HepG2 (cell line): ENCODE results near the gene NUAK2. TPM values are rescaled to one million over a fixed set of nuclear protein-coding genes. Genes with fewer than 3 reads are reported as not detected.
A peak's percentile ranks its signal among the peaks of the same experiment; 100 is the strongest.

Experiments used
- BORCS8-MEF2B ChIP-seq: sonication (generic); formaldehyde crosslinking; IDR thresholded peaks from 2 replicates; pipeline ENCODE4 v1.8.0; 2022; ENCODE audit warnings: mild to moderate bottlenecking, missing genetic modification reagents
- EEA1 ChIP-seq: sonication (generic); formaldehyde crosslinking; IDR thresholded peaks from 2 replicates; pipeline ENCODE4 v1.5.1; 2020; ENCODE audit warnings: mild to moderate bottlenecking, missing genetic modification reagents, borderline replicate concordance
- ELF3 ChIP-seq: IDR thresholded peaks from 2 replicates; pipeline ENCODE4 v1.6.1; 2016; ENCODE audit warnings: missing genetic modification reagents, missing compliant biosample characterization
- FOSL2 ChIP-seq: sonication (generic); formaldehyde crosslinking; IDR thresholded peaks from 2 replicates; pipeline ENCODE4 v1.4.0; 2020; ENCODE audit warnings: missing genetic modification reagents
- HCFC1 ChIP-seq: fragments of 150-350 bp; IDR thresholded peaks from 2 replicates; pipeline ENCODE4 v1.6.1; 2014; ENCODE audit warnings: low read depth, low read length
- KDM6A ChIP-seq: IDR thresholded peaks from 2 replicates; pipeline ENCODE4 v1.6.1; 2016; ENCODE audit warnings: low read depth
- PAX8 ChIP-seq: sonication (generic); formaldehyde crosslinking; IDR thresholded peaks from 2 replicates; pipeline ENCODE4 v1.8.0; 2022; ENCODE audit warnings: mild to moderate bottlenecking, missing genetic modification reagents, borderline replicate concordance
- POLR2AphosphoS5 ChIP-seq: IDR thresholded peaks from 2 replicates; pipeline ENCODE4 v1.6.1; 2012; ENCODE audit warnings: low read depth, low read length
- RFXANK ChIP-seq: IDR thresholded peaks from 2 replicates; pipeline ENCODE4 v1.6.1; 2016
- RXRB ChIP-seq: IDR thresholded peaks from 2 replicates; pipeline ENCODE4 v1.6.1; 2016; ENCODE audit warnings: borderline replicate concordance, missing genetic modification reagents, missing compliant biosample characterization
- SMAD3 ChIP-seq: sonication (generic); formaldehyde crosslinking; IDR thresholded peaks from 2 replicates; pipeline ENCODE4 v1.4.0; 2020; ENCODE audit warnings: missing genetic modification reagents
- SRSF9 ChIP-seq: fragments of 200-400 bp; formaldehyde crosslinking; IDR thresholded peaks from 2 replicates; pipeline ENCODE4 v1.6.1; 2018; ENCODE audit warnings: borderline replicate concordance, mild to moderate bottlenecking, low read depth, low read length; ENCODE audit not compliant: insufficient read depth, poor library complexity, severe bottlenecking
- ZNF256 ChIP-seq: sonication (generic); formaldehyde crosslinking; conservative IDR thresholded peaks from 2 replicates; pipeline ENCODE4 v1.4.0; 2020; ENCODE audit warnings: missing genetic modification reagents
- ZNF44 ChIP-seq: sonication (generic); formaldehyde crosslinking; IDR thresholded peaks from 2 replicates; pipeline ENCODE4 v1.5.1; 2020; ENCODE audit warnings: mild to moderate bottlenecking, missing genetic modification reagents
- ZNF720 ChIP-seq: sonication (generic); formaldehyde crosslinking; IDR thresholded peaks from 2 replicates; pipeline ENCODE4 v1.4.0; 2020; ENCODE audit warnings: missing genetic modification reagents
- polyA plus RNA-seq, 8 experiments: library from polyadenylated mRNA; depleted of rRNA in 3 of 8; stranded (reverse) in 7 of 8; unstranded in 1 of 8; fragments of >200 nt; fragmentation: Illumina TruSeq in 4 of 8; extraction: Trizol in 4 of 8; gene quantifications; 2 replicates each; pipeline versions ENCODE4 v1.2.1 to v1.2.3, GENCODE V29; 2011 to 2016; ENCODE audit warnings: low read depth in 4 of 8, missing spikeins in 1 of 8, mixed read lengths in 1 of 8; ENCODE audit not compliant: insufficient read depth in 1 of 8
- total RNA-seq, 5 experiments: library from RNA; depleted of rRNA; stranded (reverse); fragments of >200 nt; fragmentation: Illumina TruSeq; extraction: Trizol; gene quantifications; 2 replicates each; pipeline ENCODE4 v1.2.3, GENCODE V29; 2016; ENCODE audit warnings: low read depth in 1 of 5
- TF ChIP-seq, protein P1 (sequence below): sonication (generic); formaldehyde crosslinking; IDR thresholded peaks from 2 replicates; pipeline ENCODE4 v1.5.0; 2020; ENCODE audit warnings: missing genetic modification reagents, mild to moderate bottlenecking, borderline replicate concordance
- TF ChIP-seq, protein P2 (sequence below): sonication (generic); formaldehyde crosslinking; IDR thresholded peaks from 2 replicates; pipeline ENCODE4 v1.4.0; 2020; ENCODE audit warnings: missing genetic modification reagents, low read depth, mild to moderate bottlenecking, borderline replicate concordance
- TF ChIP-seq, protein P3 (sequence below): sonication (generic); formaldehyde crosslinking; IDR thresholded peaks from 2 replicates; pipeline ENCODE4 v1.5.0; 2020; ENCODE audit warnings: missing genetic modification reagents
- TF ChIP-seq, protein P4 (sequence below): sonication (generic); formaldehyde crosslinking; IDR thresholded peaks from 2 replicates; pipeline ENCODE4 v1.8.1; 2023; ENCODE audit warnings: mild to moderate bottlenecking, inconsistent platforms, moderate library complexity, missing genetic modification reagents, borderline replicate concordance
- TF ChIP-seq, protein P5 (sequence below): sonication (generic); formaldehyde crosslinking; IDR thresholded peaks from 2 replicates; pipeline ENCODE4 v1.8.0; 2022; ENCODE audit warnings: missing genetic modification reagents, low read depth, mild to moderate bottlenecking, borderline replicate concordance
- TF ChIP-seq, protein P6 (sequence below): sonication (generic); formaldehyde crosslinking; IDR thresholded peaks from 2 replicates; pipeline ENCODE4 v1.4.0; 2020; ENCODE audit warnings: low read depth, missing genetic modification reagents

NUAK2 gene
- total and polyA plus RNA-seq, 2 of the 13 experiments (the other 11 are each of a cell fraction or from before 2014, with no cell fraction given) = 0.75 to 1.1 TPM

DNA sequence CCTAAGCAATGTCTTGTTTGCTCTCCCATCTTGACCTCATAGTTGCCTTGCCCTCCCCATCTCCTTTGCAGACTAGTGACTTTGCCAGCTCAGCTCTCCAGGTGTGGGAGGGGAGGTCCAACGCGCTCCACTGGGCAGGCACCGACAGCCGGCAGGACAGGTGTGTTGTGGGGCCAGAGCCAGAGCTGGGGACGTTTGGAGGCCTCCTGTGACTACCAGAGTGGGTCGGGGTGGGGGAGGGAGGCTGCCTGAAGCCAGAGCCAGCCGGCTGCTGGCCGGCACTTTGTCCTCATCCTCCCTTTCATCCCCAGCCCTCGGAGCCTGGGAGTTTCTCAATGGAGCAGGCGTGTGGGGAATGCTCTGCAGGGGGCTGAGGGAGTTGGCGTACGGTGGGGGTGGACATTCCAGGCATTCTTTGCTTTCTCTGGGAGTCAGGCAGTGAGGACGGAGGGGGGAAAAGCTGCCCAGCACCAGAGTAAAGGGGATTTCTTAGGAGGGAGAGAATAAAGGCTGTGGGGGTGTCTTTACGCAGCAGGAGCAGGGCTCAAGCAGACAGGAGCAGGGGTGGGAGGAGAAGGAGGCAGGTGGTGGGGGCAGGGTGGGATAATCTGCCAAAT lies 20.2 kb downstream of the NUAK2 start (continued):
- TF ChIP-seq, protein P1, sequence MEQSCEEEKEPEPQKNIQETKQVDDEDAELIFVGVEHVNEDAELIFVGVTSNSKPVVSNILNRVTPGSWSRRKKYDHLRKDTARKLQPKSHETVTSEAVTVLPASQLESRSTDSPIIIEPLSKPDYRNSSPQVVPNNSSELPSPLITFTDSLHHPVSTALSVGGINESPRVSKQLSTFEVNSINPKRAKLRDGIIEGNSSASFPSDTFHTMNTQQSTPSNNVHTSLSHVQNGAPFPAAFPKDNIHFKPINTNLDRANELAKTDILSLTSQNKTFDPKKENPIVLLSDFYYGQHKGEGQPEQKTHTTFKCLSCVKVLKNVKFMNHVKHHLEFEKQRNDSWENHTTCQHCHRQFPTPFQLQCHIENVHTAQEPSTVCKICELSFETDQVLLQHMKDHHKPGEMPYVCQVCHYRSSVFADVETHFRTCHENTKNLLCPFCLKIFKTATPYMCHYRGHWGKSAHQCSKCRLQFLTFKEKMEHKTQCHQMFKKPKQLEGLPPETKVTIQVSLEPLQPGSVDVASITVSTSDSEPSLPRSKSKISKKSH (CRISPR knock-in tag) = 0 out of 2 replicates have a peak, but pooled peaks have one; percentile 68
- no peak for TF ChIP-seq RFXANK (CRISPR knock-in tag)
- TF ChIP-seq ELF3 (CRISPR knock-in tag) = no peak
- no peak for TF ChIP-seq POLR2AphosphoS5
- no peak for TF ChIP-seq ZNF44 (CRISPR knock-in tag)
- no peak for TF ChIP-seq PAX8 (CRISPR knock-in tag)
- TF ChIP-seq ZNF256 = no peak
- no peak for TF ChIP-seq ZNF720 (CRISPR knock-in tag)
- TF ChIP-seq, protein P2, sequence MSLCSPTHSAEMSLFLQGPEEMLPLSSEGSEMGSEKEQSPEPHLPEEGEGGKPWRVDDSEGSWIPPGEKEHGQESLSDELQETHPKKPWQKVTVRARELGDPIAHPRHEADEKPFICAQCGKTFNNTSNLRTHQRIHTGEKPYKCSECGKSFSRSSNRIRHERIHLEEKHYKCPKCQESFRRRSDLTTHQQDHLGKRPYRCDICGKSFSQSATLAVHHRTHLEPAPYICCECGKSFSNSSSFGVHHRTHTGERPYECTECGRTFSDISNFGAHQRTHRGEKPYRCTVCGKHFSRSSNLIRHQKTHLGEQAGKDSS = no peak
- TF ChIP-seq BORCS8-MEF2B (CRISPR knock-in tag) = peak; percentile 25; the same call in 1 of the 2 replicates
- TF ChIP-seq HCFC1 = no peak
- TF ChIP-seq FOSL2 = peak; percentile 79
- TF ChIP-seq RXRB (CRISPR knock-in tag) = peak; percentile 75; the same call in 1 of the 2 replicates
- TF ChIP-seq, protein P3, sequence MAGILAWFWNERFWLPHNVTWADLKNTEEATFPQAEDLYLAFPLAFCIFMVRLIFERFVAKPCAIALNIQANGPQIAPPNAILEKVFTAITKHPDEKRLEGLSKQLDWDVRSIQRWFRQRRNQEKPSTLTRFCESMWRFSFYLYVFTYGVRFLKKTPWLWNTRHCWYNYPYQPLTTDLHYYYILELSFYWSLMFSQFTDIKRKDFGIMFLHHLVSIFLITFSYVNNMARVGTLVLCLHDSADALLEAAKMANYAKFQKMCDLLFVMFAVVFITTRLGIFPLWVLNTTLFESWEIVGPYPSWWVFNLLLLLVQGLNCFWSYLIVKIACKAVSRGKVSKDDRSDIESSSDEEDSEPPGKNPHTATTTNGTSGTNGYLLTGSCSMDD (CRISPR knock-in tag) = no peak
- TF ChIP-seq, protein P4, sequence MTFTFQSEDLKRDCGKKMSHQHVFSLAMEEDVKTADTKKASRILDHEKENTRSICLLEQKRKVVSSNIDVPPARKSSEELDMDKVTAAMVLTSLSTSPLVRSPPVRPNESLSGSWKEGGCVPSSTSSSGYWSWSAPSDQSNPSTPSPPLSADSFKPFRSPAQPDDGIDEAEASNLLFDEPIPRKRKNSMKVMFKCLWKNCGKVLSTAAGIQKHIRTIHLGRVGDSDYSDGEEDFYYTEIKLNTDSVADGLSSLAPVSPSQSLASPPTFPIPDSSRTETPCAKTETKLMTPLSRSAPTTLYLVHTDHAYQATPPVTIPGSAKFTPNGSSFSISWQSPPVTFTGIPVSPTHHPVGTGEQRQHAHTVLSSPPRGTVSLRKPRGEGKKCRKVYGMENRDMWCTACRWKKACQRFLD (CRISPR knock-in tag) = no peak
- no peak for TF ChIP-seq SMAD3
- TF ChIP-seq EEA1 (CRISPR knock-in tag) = no peak
- no peak for TF ChIP-seq SRSF9
- TF ChIP-seq, protein P5, sequence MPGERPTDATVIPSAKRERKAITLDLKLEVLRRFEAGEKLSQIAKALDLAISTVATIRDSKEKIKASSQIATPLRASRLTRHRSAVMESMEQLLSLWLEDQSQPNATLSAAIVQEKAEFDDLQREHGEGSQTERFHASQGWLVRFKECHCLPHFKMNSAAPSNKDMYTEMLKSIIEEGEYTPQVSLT (CRISPR knock-in tag) = no peak
- TF ChIP-seq KDM6A (CRISPR knock-in tag) = peak; percentile 56; the same call in 1 of the 2 replicates
- TF ChIP-seq, protein P6, sequence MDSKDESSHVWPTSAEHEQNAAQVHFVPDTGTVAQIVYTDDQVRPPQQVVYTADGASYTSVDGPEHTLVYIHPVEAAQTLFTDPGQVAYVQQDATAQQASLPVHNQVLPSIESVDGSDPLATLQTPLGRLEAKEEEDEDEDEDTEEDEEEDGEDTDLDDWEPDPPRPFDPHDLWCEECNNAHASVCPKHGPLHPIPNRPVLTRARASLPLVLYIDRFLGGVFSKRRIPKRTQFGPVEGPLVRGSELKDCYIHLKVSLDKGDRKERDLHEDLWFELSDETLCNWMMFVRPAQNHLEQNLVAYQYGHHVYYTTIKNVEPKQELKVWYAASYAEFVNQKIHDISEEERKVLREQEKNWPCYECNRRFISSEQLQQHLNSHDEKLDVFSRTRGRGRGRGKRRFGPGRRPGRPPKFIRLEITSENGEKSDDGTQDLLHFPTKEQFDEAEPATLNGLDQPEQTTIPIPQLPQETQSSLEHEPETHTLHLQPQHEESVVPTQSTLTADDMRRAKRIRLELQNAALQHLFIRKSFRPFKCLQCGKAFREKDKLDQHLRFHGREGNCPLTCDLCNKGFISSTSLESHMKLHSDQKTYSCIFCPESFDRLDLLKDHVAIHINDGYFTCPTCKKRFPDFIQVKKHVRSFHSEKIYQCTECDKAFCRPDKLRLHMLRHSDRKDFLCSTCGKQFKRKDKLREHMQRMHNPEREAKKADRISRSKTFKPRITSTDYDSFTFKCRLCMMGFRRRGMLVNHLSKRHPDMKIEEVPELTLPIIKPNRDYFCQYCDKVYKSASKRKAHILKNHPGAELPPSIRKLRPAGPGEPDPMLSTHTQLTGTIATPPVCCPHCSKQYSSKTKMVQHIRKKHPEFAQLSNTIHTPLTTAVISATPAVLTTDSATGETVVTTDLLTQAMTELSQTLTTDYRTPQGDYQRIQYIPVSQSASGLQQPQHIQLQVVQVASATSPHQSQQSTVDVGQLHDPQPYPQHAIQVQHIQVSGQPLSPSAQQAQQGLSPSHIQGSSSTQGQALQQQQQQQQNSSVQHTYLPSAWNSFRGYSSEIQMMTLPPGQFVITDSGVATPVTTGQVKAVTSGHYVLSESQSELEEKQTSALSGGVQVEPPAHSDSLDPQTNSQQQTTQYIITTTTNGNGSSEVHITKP (CRISPR knock-in tag) = peak; percentile 74; the same call in 1 of the 2 replicates
